Measurements from ENCODE around the gene PIRT. TPM values are rescaled to one million over a fixed set of nuclear protein-coding genes. Genes with fewer than 3 reads are reported as not detected.

PIRT gene
- total RNA-seq, 1 donor from 2014 or later: not detected

DNA sequence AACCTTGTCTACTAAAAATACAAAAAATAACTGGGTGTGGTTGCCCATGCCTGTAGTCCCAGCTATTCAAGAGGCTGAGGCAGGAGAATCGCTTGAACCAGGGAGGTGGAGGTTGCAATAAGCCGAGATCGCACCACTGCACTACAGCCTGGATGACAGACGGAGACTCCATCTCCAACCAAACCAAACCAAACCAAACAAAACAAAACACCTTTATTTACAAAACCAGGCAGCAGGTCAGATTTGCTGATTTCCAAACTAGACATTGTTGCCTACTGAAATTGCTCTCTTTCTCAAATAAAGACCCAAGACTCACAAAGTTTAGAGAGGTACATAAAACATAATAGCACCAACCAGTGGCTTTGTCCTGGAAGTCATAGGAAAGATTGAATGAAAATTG lies 28.3 kb downstream of the PIRT start:
- TF ChIP-seq, protein P1, sequence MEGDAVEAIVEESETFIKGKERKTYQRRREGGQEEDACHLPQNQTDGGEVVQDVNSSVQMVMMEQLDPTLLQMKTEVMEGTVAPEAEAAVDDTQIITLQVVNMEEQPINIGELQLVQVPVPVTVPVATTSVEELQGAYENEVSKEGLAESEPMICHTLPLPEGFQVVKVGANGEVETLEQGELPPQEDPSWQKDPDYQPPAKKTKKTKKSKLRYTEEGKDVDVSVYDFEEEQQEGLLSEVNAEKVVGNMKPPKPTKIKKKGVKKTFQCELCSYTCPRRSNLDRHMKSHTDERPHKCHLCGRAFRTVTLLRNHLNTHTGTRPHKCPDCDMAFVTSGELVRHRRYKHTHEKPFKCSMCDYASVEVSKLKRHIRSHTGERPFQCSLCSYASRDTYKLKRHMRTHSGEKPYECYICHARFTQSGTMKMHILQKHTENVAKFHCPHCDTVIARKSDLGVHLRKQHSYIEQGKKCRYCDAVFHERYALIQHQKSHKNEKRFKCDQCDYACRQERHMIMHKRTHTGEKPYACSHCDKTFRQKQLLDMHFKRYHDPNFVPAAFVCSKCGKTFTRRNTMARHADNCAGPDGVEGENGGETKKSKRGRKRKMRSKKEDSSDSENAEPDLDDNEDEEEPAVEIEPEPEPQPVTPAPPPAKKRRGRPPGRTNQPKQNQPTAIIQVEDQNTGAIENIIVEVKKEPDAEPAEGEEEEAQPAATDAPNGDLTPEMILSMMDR (IDR thresholded peaks at IDR 0.05): no peak
- DNase-seq (ENCODE audit: low spot score): no peak
- Mint-ChIP-seq H3K9me3 (ENCODE audit: low read depth) (no peaks in the 10 kb centered on the region), H3K36me3 (ENCODE audit: low read depth) (no peaks in the 10 kb centered on the region), H3K4me1 (ENCODE audit: low read depth) (no peaks in the 10 kb centered on the region), H3K27ac (ENCODE audit: unreplicated experiment) (no peak overlapping the region), H3K27me3 (ENCODE audit: low read depth) (no peaks in the 10 kb centered on the region), H3K4me3 (ENCODE audit: unreplicated experiment) (no peak overlapping the region)

DNA sequence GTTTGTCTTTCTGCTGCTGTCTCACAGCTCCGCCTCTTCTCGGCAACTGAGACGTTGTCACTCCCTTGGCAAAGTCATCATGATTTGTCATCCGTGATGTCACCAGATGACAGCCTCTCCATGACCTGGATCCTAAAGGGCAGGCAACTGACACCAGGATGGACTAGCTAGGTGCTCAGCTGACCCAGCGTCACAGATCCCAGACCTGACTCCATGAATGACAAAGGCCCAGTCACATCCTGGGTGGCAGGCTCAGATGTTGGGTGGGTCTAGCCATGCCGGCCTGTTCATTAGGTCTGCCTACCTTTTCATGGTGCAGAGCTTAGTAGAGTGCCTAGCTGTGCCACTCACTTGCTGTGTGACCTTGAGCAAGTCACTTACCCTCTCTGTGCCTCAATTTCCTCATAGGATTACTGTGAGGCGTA lies 30.2 kb downstream of the PIRT start:
- no peaks in the 10 kb centered on the region for H3K36me3 Mint-ChIP-seq (ENCODE audit: low read depth)
- no peak for DNase-seq (ENCODE audit: low spot score)
- no peak overlapping the region for H3K4me3 Mint-ChIP-seq (ENCODE audit: unreplicated experiment)
- TF ChIP-seq, protein P1 (IDR thresholded peaks at IDR 0.05): no peak
- no peaks in the 10 kb centered on the region for H3K27me3 Mint-ChIP-seq (ENCODE audit: low read depth)
- H3K27ac Mint-ChIP-seq (ENCODE audit: unreplicated experiment): no peak overlapping the region
- no peaks in the 10 kb centered on the region for H3K4me1 Mint-ChIP-seq (ENCODE audit: low read depth)
- H3K9me3 Mint-ChIP-seq (ENCODE audit: low read depth): no peaks in the 10 kb centered on the region

DNA sequence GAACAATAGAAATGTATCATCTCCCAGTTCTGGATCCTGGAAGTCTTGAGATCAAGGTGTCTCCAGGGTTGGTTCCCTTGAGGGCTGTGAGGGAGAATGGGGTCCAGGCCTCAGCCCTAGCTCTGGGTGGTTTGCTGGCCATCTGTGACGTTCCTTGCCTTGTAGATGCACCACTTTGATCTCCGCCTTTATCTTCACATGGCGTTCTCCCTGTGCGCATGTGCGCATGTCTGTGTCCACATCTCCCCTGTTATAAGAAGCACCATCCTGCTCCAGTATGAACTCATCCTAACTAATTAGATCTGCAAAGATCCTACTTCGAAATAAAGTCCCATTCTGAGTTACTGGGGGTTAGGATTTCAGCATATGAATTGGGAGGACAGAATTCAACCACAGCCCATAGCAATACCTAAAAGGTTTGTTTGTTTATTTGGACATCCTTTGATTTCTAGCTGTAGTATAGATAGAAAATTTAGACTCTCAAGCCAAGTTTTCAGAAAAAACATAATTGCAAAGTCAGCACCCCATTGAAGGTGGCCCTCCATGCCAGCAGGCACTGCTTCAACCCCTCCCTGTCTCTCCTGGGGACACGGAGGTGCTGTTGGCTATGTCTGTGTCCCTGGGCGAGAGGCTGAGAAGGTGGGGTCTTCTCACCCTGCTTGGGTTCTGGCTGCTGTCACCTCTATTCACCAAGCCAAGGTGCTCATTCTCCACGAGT lies 31.2 kb downstream of the PIRT start:
- Mint-ChIP-seq H3K27ac (ENCODE audit: unreplicated experiment) (no peak overlapping the region), H3K9me3 (ENCODE audit: low read depth) (no peaks in the 10 kb centered on the region), H3K27me3 (ENCODE audit: low read depth) (no peaks in the 10 kb centered on the region), H3K4me3 (ENCODE audit: unreplicated experiment) (no peak overlapping the region), H3K36me3 (ENCODE audit: low read depth) (no peaks in the 10 kb centered on the region), H3K4me1 (ENCODE audit: low read depth) (no peaks in the 10 kb centered on the region)
- TF ChIP-seq, protein P1 (IDR thresholded peaks at IDR 0.05): no peak
- DNase-seq (ENCODE audit: low spot score): no peak

DNA sequence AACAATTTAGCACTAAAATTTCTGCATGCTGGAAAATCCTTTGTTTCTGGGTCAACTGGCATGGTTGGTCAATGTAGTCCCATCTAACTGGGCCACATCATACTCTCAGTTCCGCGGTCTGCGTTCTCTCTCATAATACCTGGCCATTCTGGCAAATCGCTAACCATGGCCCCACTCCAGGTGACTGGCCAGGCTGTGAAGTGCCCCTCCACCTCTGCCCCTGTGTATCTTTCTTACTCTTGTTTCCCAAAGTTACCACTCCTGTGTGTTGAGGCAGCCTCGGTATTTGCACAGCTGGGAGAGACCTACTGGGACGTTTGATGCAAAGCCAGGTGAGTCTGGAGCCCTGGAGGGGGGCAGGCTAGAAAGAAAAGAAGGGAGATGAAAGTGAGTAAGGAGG lies 32.0 kb downstream of the PIRT start:
- Mint-ChIP-seq H3K36me3 (ENCODE audit: low read depth) (no peaks in the 10 kb centered on the region), H3K4me1 (ENCODE audit: low read depth) (no peaks in the 10 kb centered on the region), H3K27ac (ENCODE audit: unreplicated experiment) (no peak overlapping the region), H3K27me3 (ENCODE audit: low read depth) (no peaks in the 10 kb centered on the region), H3K9me3 (ENCODE audit: low read depth) (no peaks in the 10 kb centered on the region), H3K4me3 (ENCODE audit: unreplicated experiment) (no peak overlapping the region)
- TF ChIP-seq, protein P1 (IDR thresholded peaks at IDR 0.05): no peak
- DNase-seq (ENCODE audit: low spot score): no peak

DNA sequence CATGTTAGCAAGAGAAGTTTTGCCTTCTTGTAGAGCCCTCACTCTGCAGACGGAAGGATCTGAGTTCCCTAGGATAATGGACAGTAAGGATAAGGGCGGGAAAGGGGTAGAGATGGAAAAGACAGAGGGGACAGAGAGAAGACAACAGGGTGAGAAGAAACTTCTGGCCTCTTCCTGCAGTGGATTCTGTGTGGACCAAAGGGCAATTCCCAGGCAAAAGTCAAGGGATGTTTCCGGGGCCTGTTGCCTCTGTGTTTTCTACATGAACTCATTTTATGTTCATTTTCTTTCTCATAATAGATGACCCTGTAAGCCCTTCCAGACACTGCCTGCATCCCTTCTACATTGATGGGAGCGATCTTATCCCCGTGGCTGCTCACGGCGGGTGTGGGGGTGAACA lies 33.3 kb downstream of the PIRT start:
- H3K9me3 Mint-ChIP-seq (ENCODE audit: low read depth): no peaks in the 10 kb centered on the region
- no peak overlapping the region for H3K4me3 Mint-ChIP-seq (ENCODE audit: unreplicated experiment)
- no peaks in the 10 kb centered on the region for H3K4me1 Mint-ChIP-seq (ENCODE audit: low read depth)
- no peaks in the 10 kb centered on the region for H3K36me3 Mint-ChIP-seq (ENCODE audit: low read depth)
- H3K27me3 Mint-ChIP-seq (ENCODE audit: low read depth): no peaks in the 10 kb centered on the region
- TF ChIP-seq, protein P1 (IDR thresholded peaks at IDR 0.05): no peak
- no peak for DNase-seq (ENCODE audit: low spot score)
- H3K27ac Mint-ChIP-seq (ENCODE audit: unreplicated experiment): no peak overlapping the region

Measured in chondrocyte (in vitro differentiated cells).